ENCODE results near the gene PDHX.

The PDHX gene

GRCh38 chr11:34926101-34926830 lies 9.8 kb downstream of the PDHX start:
- Mint-ChIP-seq H3K4me1 (ENCODE audit: low read depth) (peaks cover 29% of the 10 kb centered on the region), H3K4me3 (no peak overlapping the region), H3K27ac (no peak overlapping the region), H3K9me3 (no peaks in the 10 kb centered on the region), H3K27me3 (no peaks in the 10 kb centered on the region), H3K36me3 (ENCODE audit: low read depth) (no peaks in the 10 kb centered on the region)
- DNase-seq = no peak

DNA sequence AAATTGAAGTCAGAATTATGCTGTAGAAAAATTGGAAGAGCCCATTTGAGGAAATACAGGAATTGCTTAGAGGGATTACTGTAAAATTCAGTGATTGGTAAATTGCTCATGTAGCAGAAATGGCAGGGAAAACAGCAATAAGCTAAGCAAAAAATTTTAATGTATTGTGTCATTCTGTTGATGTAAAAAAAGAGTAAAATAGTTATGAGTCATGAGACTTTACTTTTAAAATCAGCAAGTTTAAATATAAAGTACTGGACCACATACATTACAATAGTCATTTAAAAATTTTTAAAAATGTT lies 10.4 kb downstream of the PDHX start:
- DNase-seq = no peak
- H3K27me3 Mint-ChIP-seq = no peaks in the 10 kb centered on the region
- H3K9me3 Mint-ChIP-seq = no peaks in the 10 kb centered on the region
- H3K4me1 Mint-ChIP-seq (ENCODE audit: low read depth) = peaks cover 28% of the 10 kb centered on the region
- H3K36me3 Mint-ChIP-seq (ENCODE audit: low read depth) = peaks cover 3% of the 10 kb centered on the region
- no peak overlapping the region for H3K4me3 Mint-ChIP-seq
- no peak overlapping the region for H3K27ac Mint-ChIP-seq

GRCh38 chr11:34928268-34928959 lies 12.0 kb downstream of the PDHX start:
- DNase-seq = no peak
- peaks cover 27% of the 10 kb centered on the region for H3K4me1 Mint-ChIP-seq (ENCODE audit: low read depth)
- no peaks in the 10 kb centered on the region for H3K9me3 Mint-ChIP-seq
- no peak overlapping the region for H3K27ac Mint-ChIP-seq
- H3K27me3 Mint-ChIP-seq = no peaks in the 10 kb centered on the region
- peaks cover 17% of the 10 kb centered on the region for H3K36me3 Mint-ChIP-seq (ENCODE audit: low read depth)
- no peak overlapping the region for H3K4me3 Mint-ChIP-seq

DNA sequence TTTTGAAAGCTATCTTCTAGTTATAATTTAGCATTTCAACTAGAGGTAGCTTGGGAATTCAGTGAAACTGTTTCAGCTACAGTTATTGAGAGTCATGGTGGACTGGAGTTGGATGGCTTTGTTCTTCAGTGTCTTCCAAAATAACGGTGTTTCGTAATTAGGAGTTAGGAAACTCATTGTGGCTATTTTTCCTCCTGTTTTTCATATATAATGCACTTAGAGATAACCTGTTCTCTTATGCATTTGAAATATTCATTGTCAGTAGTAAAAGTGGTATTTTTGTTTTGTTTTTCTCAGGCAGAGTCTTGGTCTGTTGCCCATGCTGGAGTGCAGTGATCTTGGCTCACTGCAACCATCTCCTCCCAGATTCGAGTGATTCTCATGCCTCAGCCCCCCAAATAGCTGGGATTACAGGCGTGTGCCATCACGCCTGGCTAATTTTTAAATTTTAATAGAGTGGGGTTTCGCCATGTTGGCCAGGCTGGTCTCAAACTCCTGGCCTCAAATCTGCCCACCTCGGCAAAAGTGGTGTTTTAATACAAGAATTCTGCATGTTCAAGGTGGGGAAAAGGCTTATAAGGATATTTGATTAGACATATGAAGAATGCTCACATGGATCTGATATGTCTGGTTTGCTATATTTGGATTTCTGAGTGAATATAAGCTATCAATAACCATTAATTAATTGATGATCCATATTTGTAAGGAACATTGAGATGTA lies 12.7 kb downstream of the PDHX start:
- H3K4me3 Mint-ChIP-seq = no peak overlapping the region
- DNase-seq = no peak
- H3K9me3 Mint-ChIP-seq = no peaks in the 10 kb centered on the region
- no peak overlapping the region for H3K27ac Mint-ChIP-seq
- no peaks in the 10 kb centered on the region for H3K27me3 Mint-ChIP-seq
- H3K36me3 Mint-ChIP-seq (ENCODE audit: low read depth) = peaks cover 21% of the 10 kb centered on the region
- peaks cover 27% of the 10 kb centered on the region for H3K4me1 Mint-ChIP-seq (ENCODE audit: low read depth)

DNA sequence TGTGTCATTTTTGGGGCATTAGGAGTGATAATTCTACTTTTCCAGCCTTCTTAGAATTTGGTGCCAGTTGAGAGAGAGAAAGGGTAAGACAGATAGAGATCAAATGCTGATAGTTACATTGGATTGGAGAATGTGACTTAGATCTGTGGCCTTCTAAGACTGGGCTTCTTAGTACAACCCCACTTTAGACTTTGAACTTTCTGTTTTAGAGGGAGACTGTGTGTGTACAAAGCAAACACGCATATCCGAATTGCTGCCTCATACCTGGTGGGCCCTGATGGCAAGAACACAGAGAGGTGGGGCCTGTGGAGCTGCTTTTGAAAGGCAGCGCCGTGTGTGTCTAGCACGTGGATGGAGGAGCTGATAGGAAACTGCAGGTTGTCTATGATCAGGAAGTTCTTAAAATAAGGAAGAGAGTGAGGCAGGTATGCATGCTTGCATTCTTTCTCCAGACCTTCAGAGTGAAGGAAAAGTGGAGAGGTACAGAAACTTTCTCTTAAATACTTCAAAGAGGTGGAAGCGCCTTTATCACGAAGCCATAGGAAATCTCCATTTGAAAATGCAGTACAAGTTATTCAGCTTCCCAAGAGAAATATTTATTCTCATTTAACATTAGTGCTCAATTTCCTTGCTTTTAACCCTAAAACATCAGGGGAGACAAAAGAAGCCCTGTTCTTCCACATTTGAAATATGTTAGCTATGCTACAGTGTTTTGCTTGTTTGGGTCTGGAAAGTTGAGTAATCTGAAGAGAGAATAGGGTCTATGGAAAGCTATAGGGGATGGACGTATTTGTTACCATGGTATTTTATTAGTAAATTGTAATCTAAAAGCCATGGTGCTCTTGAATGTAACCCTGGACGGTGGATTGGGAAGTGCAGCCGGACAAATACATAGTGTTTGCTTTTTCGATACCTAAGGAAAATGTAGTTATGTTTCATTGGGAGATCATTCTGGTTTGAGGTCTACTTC lies 13.7 kb downstream of the PDHX start:
- peaks cover 27% of the 10 kb centered on the region for H3K4me1 Mint-ChIP-seq (ENCODE audit: low read depth)
- no peak overlapping the region for H3K27ac Mint-ChIP-seq
- no peaks in the 10 kb centered on the region for H3K9me3 Mint-ChIP-seq
- peaks cover 23% of the 10 kb centered on the region for H3K36me3 Mint-ChIP-seq (ENCODE audit: low read depth)
- no peaks in the 10 kb centered on the region for H3K27me3 Mint-ChIP-seq
- no peak overlapping the region for H3K4me3 Mint-ChIP-seq
- no peak for DNase-seq

DNA sequence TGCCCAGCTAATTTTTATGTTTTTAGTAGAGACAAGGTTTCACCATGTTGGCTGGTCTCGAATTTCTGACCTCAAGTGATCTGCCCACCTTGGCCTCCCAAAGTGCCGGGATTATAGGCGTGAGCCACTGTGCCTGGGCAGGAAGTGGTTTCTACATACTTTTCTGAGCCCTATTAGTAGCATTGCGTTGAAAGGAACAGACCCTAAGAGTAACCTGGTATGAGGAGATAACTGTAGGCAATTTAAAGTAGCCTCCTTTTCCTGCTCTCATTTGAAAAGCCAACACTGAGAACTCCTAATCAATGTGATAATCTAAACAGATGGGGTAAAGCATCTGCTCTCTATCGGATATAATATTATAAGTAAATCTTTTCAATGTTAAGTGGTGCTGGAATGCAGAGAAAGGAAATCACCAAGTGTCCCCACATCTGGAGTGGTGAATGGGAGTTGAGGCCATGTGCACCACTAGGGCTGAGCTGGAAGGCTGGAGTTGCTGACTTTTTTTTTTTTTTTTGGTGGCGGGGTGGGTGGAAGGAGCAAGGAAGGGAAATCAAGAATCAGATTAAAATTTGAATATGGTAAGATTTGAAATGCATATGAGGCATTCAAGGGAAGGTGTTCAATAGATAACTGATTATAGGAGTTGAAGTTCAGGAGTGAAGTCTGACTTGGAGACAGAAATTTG lies 20.7 kb downstream of the PDHX start:
- H3K9me3 Mint-ChIP-seq = no peaks in the 10 kb centered on the region
- H3K27me3 Mint-ChIP-seq = no peaks in the 10 kb centered on the region
- H3K27ac Mint-ChIP-seq = no peak overlapping the region
- peaks cover 26% of the 10 kb centered on the region for H3K4me1 Mint-ChIP-seq (ENCODE audit: low read depth)
- no peak overlapping the region for H3K4me3 Mint-ChIP-seq
- peaks cover 51% of the 10 kb centered on the region for H3K36me3 Mint-ChIP-seq (ENCODE audit: low read depth)
- DNase-seq = no peak

DNA sequence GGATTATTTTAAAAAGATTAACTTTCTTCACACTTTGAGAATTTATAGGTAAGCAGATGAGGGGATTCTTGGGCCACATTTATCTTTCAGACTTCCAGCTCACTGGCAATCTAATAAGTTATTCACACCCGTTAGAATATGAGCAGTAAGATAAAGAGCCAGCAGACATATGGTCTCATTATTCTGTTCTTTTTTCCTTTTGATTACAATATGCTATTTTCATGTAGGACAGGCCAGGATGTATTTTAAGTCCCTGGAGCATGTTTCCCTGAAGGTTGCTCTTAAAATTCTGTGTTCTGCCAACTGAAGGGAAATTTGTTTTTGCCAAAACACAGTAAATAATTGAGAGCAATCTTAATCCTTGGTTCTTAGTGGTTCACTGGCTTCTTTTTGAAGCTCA lies 22.2 kb downstream of the PDHX start:
- Mint-ChIP-seq H3K9me3 (no peaks in the 10 kb centered on the region), H3K27ac (no peak overlapping the region), H3K36me3 (ENCODE audit: low read depth) (peaks cover 37% of the 10 kb centered on the region), H3K27me3 (no peaks in the 10 kb centered on the region), H3K4me3 (no peak overlapping the region), H3K4me1 (ENCODE audit: low read depth) (peaks cover 28% of the 10 kb centered on the region)
- DNase-seq = no peak

- Mint-ChIP-seq H3K36me3 (ENCODE audit: low read depth) (peaks cover 37% of the 10 kb centered on the region), H3K4me3 (no peak overlapping the region), H3K9me3 (peaks cover 4% of the 10 kb centered on the region), H3K27ac (no peak overlapping the region), H3K4me1 (ENCODE audit: low read depth) (peaks cover 30% of the 10 kb centered on the region), H3K27me3 (no peaks in the 10 kb centered on the region)
- no peak for DNase-seq
These were observed 23.7 kb downstream of the PDHX start for GRCh38 chr11:34940026-34940677.

DNA sequence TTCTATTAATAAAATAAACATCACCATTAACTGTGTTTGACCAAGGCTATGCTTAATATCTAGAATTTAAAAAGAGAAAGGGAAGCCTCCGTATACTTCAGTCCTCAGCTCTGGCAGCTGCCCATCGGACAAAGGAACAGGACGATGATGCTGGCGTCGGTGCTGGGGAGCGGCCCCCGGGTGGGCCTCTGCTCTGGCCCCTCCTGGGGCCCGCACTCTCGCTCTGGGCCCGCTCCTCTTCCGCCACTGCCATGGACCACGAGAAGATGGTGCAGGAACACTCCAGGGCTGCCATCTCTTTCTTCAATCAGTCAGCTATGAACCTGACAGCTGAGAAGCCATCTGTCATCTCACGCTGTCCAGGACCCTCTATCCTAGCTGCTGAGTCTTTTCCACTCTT lies 25.3 kb downstream of the PDHX start:
- peaks cover 32% of the 10 kb centered on the region for H3K36me3 Mint-ChIP-seq (ENCODE audit: low read depth)
- no peak for DNase-seq

DNA sequence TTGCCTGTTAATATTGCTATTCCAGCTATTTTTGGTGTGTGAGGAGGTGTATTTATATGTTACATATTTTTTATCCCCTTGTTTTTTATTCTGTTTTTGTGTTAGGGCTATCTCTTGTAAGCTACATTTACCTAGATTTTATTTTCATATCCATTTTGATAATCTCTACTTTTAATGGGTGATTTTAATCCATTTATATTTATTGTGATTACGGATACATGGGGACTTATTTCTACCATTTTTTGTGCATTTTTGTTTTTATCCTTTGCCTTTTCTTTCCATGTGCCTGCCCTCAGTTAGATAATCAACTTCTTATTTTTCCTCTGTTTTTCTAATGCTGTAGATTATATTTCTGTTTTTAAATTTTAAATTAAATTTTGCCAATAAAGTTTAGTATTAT lies 28.3 kb downstream of the PDHX start:
- peaks cover 24% of the 10 kb centered on the region for H3K4me1 Mint-ChIP-seq (ENCODE audit: low read depth)
- no peaks in the 10 kb centered on the region for H3K27me3 Mint-ChIP-seq
- H3K4me3 Mint-ChIP-seq = no peak overlapping the region
- H3K36me3 Mint-ChIP-seq (ENCODE audit: low read depth) = peaks cover 45% of the 10 kb centered on the region
- no peak for DNase-seq
- peaks cover 4% of the 10 kb centered on the region for H3K9me3 Mint-ChIP-seq
- H3K27ac Mint-ChIP-seq = no peak overlapping the region

More for the DNA sequence above, 25.3 kb downstream of the PDHX start:
- H3K4me3 Mint-ChIP-seq = no peak overlapping the region
- H3K27ac Mint-ChIP-seq = no peak overlapping the region
- H3K27me3 Mint-ChIP-seq = no peaks in the 10 kb centered on the region
- peaks cover 4% of the 10 kb centered on the region for H3K9me3 Mint-ChIP-seq
- peaks cover 27% of the 10 kb centered on the region for H3K4me1 Mint-ChIP-seq (ENCODE audit: low read depth)

- no peak overlapping the region for H3K27ac Mint-ChIP-seq
- H3K4me1 Mint-ChIP-seq (ENCODE audit: low read depth) = peaks cover 17% of the 10 kb centered on the region
- DNase-seq = no peak
- H3K9me3 Mint-ChIP-seq = peaks cover 4% of the 10 kb centered on the region
- H3K27me3 Mint-ChIP-seq = no peaks in the 10 kb centered on the region
- H3K36me3 Mint-ChIP-seq (ENCODE audit: low read depth) = peaks cover 40% of the 10 kb centered on the region
- H3K4me3 Mint-ChIP-seq = no peak overlapping the region
These were observed 32.3 kb downstream of the PDHX start for GRCh38 chr11:34948696-34949095.

DNA sequence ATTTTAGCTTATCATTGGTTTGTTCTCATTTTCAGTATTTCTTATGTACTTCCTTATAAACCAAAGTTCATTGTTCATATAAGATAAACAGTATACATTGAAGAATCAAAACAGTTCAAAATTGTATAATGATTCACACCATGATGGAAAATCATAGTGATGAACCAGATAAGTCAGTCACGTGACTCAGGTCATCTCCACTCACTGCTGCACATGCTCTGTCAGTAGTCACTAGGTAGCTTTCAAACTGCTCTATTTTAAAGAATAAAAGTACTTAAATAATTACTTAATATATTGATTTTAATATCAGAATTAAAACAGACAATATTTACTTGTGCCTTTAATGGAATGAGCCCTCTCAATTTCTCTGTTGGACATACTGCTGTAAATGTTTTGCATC lies 37.5 kb downstream of the PDHX start:
- peaks cover 30% of the 10 kb centered on the region for H3K36me3 Mint-ChIP-seq (ENCODE audit: low read depth)
- H3K27me3 Mint-ChIP-seq = no peaks in the 10 kb centered on the region
- DNase-seq = no peak
- no peak overlapping the region for H3K4me3 Mint-ChIP-seq
- peaks cover 10% of the 10 kb centered on the region for H3K4me1 Mint-ChIP-seq (ENCODE audit: low read depth)
- H3K9me3 Mint-ChIP-seq = no peaks in the 10 kb centered on the region
- H3K27ac Mint-ChIP-seq = no peak overlapping the region

DNA sequence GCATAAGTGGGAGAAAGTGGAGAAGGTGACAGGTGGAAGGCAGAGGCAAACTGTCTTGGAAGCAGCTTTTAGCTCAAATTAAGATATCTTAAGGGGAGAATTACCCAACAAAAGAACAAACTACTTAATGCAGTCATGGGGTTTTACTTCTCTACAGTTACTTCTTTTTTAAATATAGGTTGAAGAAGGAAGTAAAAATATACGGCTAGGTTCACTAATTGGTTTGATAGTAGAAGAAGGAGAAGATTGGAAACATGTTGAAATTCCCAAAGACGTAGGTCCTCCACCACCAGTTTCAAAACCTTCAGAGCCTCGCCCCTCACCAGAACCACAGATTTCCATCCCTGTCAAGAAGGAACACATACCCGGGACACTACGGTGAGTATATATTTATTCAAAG lies 40.8 kb downstream of the PDHX start:
- no peak for DNase-seq
- Mint-ChIP-seq H3K4me1 (ENCODE audit: low read depth) (peaks cover 10% of the 10 kb centered on the region), H3K27me3 (no peaks in the 10 kb centered on the region), H3K36me3 (ENCODE audit: low read depth) (peaks cover 44% of the 10 kb centered on the region), H3K9me3 (no peaks in the 10 kb centered on the region), H3K4me3 (no peak overlapping the region), H3K27ac (no peak overlapping the region)
